Choroid plexus epithelial cell (primary cell): ENCODE results near the gene MYADML2.
"Not testable (repeated sequence)": the region's sequence is repeated elsewhere in the genome, so short reads cannot be mapped to it uniquely, and the experiment has no call there.

Source experiments
- DNase-seq: peaks from one replicate; pipeline ENCODE4 v3.0.0-alpha.2; 2010; ENCODE audit warnings: low read depth
- H3K4me3 ChIP-seq: 2 replicates; pipeline ENCODE4 v1.5.1; 2011; ENCODE audit warnings: low read depth, mild to moderate bottlenecking, control low read depth, low read length, moderate library complexity
- CTCF ChIP-seq: conservative IDR thresholded peaks from 2 replicates; pipeline ENCODE4 v1.5.1; 2011; ENCODE audit warnings: low read depth, mild to moderate bottlenecking, control low read depth, inconsistent platforms, low read length, moderate library complexity

Gene MYADML2

GRCh38 chr17:81983639-81984373, 36.8 kb upstream of the MYADML2 start:
- TF ChIP-seq CTCF = no peak
- DNase-seq = no peak
- H3K4me3 ChIP-seq = no peak overlapping the region

- TF ChIP-seq CTCF = no peak
- H3K4me3 ChIP-seq = no peak overlapping the region
- DNase-seq = no peak
These were observed 36.1 kb upstream of the MYADML2 start for GRCh38 chr17:81983011-81983638.

GRCh38 chr17:81981511-81981910, 34.5 kb upstream of the MYADML2 start:
- not testable (repeated sequence) for H3K4me3 ChIP-seq, DNase-seq

GRCh38 chr17:81980707-81981343, 33.8 kb upstream of the MYADML2 start:
- TF ChIP-seq CTCF = no peak
- no peak overlapping the region for H3K4me3 ChIP-seq
- DNase-seq = no peak

GRCh38 chr17:81980122-81980521, 33.1 kb upstream of the MYADML2 start:
- DNase-seq = no peak
- TF ChIP-seq CTCF = no peak
- no peak overlapping the region for H3K4me3 ChIP-seq

- peak overlapping the region; percentile 82 for H3K4me3 ChIP-seq
- TF ChIP-seq CTCF = no peak
- DNase-seq = no peak
These were observed 31.7 kb upstream of the MYADML2 start for GRCh38 chr17:81978524-81979298.

GRCh38 chr17:81977211-81977808, 30.3 kb upstream of the MYADML2 start, which contains the start of gene ASPSCR1:
Gene ASPSCR1 (plus strand): TSS chr17:81977629. CDS start chr17:81977647, 18 bp downstream.
- no peak for TF ChIP-seq CTCF
- peak within 1 kb of the TSS; percentile 82 for H3K4me3 ChIP-seq
- peak; percentile 95 for DNase-seq
